Esophagus mucosa (tissue), 1 donor: ENCODE results near the gene RHOT2. TPM values are rescaled to one million over a fixed set of nuclear protein-coding genes. Genes with fewer than 3 reads are reported as not detected.

Experiments used
- ATAC-seq: fragments of 200-7000 bp; cut with Tn5 transposase; one replicate; pipeline ENCODE4 v1.9.1; 2020
- total RNA-seq: library from RNA; stranded (reverse); gene quantifications from one replicate; pipeline ENCODE4 v1.2.4, GENCODE V29; 2023
- donor health status: DM: yes; HTN: yes; CAD: no.

The RHOT2 gene
- total RNA-seq, result 58.7 TPM

DNA sequence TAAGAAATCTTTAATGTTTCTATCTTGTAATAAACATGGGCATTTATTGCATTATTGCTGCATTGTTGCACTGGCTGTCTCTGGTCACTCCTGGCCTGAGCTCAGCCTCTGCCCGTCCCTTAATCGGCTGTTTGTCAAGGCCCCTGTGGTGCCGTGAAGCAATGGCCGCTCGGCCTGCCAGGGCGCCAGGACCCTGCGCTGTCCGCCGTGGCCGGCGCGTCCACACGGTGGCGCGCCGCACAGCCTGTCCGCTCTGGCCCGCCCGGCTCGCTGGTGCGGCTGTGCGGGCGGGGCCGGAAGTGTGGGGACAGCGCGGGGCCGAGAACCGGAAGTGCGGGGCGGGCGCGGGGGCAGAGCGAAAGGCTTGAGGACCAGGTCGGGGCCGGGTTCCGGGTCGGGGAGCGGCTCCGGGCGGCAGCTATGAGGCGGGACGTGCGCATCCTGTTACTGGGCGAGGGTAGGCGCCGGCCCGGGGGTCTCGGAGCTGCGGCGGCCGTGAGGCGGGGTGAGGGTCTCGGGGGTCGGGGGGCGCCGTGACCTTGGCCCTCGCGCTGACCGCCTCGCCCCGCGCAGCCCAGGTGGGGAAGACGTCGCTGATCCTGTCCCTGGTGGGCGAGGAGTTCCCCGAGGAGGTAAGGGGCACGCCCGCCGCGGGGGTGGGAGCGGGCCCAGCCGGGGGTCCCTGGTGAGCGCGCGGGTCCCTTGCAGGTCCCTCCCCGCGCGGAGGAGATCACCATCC lies at the start of gene RHOT2:
Gene RHOT2 (plus strand): TSS at position 353 of the 739 bp plus-strand sequence. CDS start 68 bp downstream, at position 421.
- peak; percentile 90 for ATAC-seq

DNA sequence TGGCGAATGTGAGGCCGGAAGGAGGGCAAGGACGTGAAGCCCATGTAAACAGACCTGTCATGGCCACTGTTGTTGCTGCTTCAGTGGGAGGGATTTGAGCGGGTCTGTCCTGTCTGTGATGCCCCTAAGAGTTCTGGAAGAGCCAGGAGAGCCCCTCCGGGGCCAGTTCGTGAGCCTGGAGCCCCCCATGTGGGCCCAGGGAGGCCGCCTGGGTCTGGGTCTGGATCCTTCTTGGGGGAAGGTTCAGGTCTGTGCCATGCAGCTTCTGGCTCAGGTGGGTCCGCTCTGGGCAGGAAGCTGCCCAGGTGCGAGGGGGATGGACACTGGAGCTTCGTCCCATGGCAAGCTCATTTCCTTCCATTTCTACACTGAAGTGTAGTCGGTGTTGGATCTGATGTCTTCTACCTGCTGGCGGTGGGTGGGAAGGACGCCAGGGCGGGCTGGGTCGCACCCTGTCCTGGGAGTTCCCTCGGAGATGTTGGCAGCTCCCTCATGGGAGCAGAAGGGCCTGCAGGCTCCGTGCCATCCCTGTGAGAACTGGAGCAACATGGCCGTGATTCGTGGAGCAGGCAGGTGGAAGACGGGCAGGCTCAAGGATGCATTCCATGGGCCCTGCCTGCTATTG lies 48.3 kb upstream of the RHOT2 start:
- ATAC-seq, result no peak

DNA sequence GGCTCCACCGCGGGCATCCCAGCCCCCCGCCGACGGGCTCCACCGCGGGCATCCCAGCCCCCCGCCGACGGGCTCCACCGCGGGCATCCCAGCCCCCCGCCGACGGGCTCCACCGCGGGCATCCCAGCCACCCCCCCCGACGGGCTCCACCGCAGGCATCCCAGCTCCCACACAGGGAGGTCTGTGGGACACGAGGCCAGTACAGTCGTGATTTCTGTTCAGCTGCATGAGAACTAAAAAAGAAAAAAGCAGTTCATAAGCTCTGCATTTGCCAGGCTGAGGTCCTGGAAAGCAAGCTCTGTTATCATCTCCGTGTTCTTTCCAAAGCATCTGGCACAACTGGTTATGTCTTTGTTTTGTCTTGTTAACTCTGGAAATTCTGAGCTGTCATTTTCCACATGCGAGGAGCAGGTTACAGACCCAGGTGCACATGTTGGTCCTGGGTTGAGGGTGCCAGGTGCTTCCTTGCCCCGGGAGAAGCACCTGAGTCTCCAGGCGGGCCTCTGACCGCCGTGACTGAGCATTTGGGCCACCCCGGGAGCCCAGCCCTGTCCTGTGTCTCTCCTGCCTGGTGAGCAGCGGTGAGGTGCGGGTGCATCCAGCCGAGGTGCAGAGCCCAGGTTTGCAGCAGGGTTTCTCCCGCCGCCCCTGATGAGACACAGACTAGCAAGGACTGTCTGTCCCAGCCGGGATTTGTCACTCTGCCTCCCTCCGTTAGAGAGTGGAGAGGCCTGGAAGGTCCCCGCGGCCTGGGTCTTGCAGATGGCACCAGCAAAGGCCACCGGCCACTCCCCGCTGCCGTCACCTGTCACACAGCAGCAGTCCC lies 47.0 kb upstream of the RHOT2 start:
- ATAC-seq, result no peak

DNA sequence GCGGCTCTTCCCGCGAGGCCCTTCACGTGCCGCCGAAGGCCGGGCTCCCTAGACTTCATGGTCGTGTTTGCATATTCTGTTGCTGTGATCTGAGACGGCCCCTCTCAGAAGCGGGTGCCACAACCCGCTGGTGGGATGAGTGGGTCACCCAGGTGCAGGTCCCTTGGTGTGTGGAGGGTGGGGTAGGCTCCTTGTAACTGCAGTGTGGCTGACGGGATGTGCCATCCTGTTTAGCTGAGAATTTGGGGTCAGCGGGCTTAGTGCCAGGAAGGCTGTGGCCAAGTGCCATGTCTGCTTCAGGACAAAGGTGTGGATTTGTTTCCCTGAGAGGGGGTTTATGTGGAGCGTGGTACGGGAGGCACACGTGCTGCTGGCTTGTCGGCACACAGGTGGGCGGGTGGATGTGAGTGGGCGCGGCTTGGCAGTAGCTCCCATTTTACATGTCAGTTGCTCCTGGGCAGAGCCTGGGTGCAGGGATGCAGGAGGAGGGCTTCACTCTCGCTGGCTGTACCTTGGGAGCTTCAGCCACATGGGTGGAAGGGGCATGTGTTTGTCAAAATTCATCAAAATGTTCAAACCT lies 46.3 kb upstream of the RHOT2 start:
- no peak for ATAC-seq

DNA sequence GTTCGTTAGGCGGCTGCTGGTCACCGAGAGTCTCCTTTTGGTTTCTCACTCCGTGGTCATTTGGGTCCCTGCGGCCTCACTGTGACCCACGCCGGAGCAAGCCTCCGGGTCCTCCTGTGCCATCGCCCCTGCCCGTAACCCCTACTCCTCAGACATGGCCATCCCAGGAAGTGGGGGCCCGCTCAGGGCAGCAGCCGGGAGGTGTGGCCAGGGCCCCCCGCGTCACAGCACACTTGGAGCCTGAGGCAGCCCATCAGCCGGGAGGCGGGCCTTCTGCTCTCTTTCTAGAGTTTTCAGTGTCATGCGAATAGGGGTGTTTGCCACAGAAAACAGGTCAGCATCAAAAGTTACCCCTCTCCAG lies 45.0 kb upstream of the RHOT2 start:
- ATAC-seq, result no peak

DNA sequence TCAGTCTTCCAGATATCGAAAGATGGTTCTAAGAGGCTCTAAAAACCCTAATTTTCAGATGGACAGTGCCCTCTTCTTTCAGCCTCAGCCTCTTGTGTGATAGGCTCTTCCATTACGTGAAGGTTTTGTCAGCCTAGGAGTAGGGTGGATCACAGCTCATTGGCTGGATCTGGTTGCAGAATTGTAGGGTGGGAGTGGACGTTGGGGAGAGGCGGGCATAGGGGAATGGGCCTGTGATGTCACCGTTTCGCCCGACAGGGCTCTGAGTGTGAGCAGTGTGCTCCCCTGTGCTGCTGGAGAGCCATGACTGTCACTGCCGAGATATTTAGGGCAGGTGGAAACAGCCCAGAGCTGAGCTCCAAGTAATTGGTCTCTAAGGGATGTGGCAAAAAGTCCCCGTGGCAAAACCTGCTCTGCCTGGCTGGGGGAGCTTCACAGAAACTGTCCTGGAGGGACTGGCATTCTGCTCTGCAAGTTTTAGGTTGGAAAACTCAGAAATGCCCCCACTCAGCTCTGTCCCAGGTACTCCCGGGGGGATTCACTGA lies 43.3 kb upstream of the RHOT2 start:
- ATAC-seq, result no peak

DNA sequence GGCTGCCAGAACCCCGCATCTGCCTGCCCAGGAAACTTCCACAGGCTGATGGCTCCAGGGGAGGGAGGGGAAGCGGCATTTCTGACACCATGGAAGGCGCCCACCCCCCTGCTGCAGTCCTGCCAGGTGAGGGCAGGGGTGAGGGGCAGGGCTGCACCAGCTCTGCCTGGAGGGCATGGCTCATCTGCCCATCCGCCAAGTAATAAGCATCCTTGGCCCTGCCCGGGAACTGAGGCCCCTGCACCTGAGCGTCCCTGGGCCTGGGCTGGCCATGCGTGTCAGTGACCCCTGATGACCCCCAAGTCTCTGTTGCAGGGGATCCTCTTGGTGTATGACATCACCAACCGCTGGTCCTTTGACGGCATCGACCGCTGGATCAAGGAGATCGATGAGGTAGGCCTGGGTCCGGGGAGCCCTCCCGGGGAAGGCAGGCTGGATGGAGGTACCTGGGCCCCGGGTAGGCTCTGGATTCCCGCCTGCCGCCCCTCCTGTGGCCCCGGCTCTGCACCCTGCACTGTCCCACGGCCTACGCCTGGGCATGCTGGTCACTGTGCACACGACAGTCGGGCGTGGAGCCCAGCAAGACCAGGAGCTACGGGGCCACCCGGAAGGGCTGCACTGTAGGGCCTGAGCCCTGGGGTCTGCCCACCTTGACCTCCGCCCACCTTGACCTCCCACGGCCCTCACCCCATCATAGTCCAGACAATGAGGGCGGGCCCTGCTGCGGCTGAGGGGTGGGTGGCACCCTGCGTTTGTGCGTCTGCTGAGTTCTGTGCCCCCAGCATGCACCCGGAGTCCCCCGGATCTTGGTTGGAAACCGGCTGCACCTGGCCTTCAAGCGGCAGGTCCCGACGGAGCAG lies 42.6 kb upstream of the RHOT2 start:
- ATAC-seq, result no peak

DNA sequence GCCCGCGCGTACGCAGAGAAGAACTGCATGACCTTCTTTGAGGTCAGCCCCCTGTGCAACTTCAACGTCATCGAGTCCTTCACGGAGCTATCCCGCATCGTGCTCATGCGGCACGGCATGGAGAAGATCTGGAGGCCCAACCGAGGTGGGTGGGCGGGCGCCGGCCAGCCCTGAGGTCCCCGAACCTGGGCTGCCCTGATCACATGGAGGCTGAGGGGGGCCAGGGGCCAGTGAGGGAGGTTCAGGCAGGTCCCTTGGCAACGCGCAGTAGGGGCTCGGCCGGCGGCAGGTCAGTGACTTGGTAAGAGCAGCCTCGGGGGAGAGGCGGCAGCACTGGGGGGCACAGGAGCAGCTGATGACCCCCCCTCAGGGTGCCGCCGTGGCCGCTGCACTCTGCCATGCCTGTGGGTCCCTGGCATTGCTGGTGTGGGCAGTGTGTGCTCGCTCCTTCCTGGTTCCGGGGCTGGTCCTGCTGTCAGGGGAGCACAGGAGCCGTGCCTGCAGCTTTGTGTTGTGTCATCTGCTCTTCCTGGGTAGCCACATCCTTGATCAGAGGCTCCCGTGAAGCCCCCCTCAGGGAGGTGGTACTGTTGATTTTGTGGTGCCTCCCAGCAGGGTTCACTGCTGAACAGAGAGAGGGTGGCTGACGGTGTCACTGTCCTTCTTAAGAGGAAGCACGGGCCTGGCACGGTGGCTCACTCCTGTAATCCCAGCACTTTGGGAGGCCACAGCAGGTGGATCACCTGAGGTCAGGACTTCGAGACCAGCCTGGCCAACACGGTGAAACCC lies 41.8 kb upstream of the RHOT2 start:
- no peak for ATAC-seq

DNA sequence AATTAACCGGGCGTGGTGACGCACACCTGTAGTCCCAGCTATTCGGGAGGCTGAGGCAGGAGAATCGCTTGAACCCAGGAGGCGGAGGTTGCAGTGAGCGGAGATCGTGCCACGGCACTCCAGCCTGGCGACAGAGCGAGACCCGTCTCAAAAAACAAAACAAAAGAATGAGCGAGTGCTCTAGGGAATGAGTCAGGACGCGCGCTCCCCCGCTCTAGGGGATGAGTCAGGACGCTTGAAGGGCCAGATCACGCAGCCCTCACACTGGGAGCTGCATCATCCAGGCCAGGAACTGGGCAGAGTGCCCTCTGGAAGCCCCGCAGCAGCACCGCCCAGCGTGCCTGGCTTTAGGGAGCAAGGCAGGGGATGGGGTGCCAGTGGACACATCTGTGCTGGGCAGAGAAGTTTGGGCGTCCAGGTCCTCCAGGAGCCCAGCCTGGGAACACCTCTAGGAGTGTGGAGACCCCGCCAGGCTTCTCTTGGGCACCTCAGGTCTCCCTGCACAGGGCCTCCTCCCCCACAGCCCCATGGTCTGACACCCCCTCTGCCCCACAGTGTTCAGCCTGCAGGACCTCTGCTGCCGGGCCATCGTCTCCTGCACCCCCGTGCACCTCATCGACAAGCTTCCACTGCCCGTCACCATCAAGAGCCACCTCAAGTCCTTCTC lies 41.0 kb upstream of the RHOT2 start:
- ATAC-seq, result peak; percentile 73

DNA sequence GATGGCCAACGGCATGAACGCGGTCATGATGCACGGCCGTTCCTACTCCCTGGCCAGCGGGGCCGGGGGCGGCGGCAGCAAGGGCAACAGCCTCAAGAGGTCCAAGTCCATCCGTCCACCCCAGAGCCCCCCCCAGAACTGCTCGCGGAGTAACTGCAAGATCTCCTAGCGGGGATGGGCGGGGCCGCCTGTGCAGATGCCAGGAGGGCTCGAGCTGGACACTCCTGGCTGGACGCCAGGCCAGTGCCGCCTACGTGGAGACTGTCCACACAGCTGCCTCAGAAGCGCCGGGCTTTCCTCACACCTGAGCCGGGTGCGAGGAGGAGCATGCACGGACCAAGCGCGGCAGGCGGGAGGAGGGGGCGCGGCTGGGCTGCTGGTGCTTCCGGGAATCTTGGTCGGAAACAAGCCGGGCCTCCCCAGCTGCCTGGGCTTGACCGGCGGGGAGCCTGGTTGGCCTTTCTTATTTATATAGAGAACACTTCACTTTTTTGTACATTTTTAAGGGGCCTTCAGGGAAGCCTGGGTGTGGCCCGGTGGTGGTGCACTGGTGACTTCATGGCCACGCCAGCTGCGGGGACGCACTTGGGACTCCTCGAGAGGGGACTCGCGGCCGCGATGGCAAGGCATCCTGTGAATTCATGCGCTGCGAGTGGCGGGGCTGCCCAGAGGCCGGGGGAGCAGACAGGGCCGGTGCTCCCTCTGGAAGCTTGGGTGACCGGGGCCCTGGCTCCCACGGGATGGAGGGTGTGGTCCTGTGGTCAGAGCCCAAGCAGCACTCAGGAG lies 40.3 kb upstream of the RHOT2 start:
- no peak for ATAC-seq

DNA sequence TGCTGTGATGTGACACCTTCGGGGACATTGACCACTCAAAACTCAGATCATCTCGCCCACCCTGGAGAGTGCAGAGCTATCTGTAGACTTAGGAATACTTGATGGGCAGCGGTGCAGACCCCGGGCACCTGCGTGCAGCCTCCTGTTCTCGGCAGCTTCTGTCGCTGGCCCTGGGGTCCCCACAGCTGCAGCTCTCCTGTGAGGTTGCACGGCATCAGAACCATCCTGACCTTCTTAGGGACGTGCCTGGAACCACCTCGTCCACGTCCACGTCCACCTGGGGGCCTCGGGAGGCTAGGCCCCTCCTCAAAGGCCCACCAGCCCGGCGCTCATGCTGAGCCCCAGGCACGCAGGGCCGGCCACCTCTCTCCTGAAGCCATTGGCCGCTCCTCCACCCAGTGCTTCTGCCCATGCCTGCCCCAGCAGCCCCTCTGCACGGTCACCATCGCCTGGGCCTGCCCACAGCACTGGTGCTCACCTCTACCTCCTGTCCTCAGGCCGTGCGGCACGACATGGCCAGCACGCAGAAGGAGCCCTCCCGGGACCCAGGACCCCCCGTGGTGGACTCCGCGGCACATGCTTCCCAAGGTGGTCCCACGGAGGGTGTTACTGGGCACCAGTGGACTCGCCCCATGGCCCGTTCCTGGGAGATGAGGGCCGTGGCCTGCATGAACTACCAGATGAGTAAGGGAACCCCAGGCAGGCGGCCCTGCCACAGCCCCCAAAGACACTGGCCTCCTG lies 39.4 kb upstream of the RHOT2 start:
- no peak for ATAC-seq

DNA sequence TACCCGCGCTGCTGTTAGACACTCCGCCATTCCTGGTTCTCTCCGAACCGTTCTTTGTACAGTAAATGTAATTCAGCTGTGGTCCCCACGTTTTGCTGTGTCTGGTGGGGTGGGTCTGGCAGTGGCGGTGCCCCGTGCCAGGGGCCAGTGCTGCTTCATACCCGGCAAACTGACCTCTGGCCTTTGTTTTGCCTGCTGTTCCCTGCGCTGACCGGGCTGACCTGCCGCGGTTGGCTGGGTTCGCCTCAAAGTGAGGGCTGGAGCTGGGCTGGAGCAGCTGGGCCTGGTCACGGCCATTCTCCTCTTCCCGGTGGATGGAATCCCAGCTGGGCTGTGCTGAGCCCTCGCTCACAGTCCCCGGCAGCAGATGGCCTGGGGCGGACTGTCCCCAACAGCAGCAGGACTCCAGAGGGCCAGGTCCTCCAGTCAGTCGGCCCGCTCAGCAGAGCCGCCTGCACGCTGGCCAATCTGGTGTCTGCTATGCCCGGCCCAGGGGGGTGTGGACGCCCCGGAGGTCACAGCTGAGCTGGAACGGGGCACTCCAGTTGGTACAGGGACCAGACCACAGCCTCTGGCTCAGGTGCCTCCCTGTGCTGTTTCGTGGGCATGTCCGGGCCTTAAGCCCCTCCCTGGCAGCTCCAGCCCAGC lies 38.6 kb upstream of the RHOT2 start:
- no peak for ATAC-seq

DNA sequence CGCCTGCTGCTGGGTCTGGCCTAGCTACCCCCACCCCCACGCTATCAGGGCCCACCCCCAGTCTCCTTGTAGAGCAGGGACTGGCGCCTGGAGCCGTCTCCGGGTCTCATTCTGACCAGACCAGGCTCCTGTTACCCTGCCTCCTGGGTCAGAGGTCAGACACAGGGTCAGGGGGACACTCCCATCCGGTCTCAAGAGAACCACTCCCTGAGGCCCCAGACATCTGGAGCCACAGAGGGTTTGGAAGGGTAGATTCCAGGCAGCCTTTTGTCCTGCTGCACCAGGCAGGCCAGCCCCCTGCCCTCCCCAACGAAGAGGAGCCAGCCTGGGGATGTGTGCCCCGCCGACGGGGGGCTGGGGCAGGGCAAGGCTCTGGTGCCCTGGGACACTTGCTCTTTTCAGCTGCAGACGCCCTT lies 38.1 kb upstream of the RHOT2 start:
- no peak for ATAC-seq

DNA sequence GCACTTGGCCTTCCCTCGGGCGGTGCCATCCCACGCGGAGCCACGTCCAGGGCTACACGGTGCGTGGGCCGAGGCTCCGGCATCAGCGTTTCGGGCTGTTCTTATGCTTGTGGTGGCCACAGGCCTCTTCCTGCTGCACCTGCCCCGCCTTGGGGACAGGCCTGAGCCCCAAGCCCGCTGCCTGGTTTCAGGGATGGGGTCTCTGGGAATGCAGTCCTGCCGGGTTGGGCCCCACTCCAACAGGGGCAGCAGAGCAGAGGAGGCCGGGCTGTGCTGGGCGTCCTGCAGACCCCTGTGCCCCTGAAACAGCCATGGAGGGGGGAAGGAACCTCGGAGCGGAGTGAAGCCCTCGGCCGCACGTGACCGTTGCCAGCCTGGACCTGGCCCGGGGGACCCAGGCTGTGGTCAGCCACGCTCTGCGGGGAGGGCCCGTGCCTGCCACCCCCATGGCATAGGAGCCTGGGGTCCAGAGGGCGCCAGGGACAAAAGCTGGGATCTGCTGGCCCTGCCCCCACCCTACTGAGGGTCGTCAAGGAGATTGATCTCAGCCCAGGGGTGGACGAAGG lies 37.6 kb upstream of the RHOT2 start:
- ATAC-seq, result no peak

DNA sequence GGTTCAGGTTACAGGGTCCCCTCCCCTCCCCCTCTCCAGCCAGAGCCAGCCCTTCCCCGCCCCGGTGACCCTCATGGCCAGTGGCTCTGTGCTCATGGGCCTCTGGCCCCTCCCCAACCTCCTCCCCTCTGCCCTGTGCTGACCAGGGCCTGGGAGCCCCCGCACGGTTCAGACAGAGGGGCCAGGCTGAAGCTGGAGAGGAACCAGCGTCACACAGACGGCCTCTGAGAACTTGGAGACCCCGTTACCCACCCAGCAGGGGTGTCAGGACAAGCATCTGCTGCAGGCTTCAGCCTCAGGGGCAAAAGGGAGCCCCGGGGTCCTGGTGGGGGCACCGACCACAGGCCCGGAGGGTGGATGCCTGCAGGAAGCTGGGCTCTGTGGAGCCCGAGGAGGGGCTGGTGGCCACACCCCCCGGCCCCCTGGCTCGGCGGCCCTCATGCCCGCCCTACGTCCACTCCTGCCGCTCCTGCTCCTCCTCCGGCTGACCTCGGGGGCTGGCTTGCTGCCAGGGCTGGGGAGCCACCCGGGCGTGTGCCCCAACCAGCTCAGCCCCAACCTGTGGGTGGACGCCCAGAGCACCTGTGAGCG lies 37.0 kb upstream of the RHOT2 start, which contains the start of gene WFIKKN1:
Gene WFIKKN1 (plus strand): TSS at position 171 of the 591 bp plus-strand sequence. CDS start 269 bp downstream, at position 440.
- ATAC-seq, result no peak

DNA sequence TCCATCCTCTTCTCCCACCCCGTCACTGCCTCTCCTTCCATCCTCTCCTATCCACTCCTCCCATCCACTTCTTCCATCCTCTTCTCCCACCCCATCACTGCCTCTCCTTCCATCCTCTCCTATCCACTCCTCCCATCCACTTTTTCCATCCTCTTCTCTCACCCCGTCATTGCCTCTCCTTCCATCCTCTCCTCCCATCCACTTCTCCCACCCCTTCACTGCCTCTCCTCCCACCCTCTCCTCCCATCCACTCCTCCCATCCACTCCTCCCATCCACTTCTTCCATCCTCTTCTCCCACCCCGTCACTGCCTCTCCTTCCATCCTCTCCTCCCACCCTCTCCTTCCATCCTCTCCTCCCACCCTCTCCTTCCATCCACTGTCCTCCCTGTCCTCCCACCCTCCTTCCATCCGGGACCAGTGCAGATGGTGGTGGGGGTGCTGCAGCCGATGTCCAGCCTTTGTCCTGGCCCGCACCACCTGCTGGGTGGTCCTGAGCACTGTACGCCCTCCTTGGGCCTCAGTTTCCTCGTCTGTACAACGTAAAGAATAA lies 36.0 kb upstream of the RHOT2 start:
- ATAC-seq, result no peak
